ENCODE data around the gene NEUROD6. TPM values are rescaled to one million over a fixed set of nuclear protein-coding genes. Genes with fewer than 3 reads are reported as not detected.

Gene NEUROD6
- total RNA-seq, 1 donor from 2014 or later, result not detected

GRCh38 chr7:31335884-31336201 is 4.7 kb downstream of the NEUROD6 start:
- DNase-seq (ENCODE audit: low read depth), result no peak
- TF ChIP-seq CTCF (conservative IDR thresholded peaks at IDR 0.05; ENCODE audit: low read depth, low read length), result no peak
- H3K4me3 ChIP-seq (ENCODE audit: low read depth, low read length), result no peak overlapping the region

GRCh38 chr7:31335161-31335856 is 5.2 kb downstream of the NEUROD6 start:
- DNase-seq (ENCODE audit: low read depth), result no peak
- TF ChIP-seq CTCF (conservative IDR thresholded peaks at IDR 0.05; ENCODE audit: low read depth, low read length), result no peak
- no peak overlapping the region for H3K4me3 ChIP-seq (ENCODE audit: low read depth, low read length)

GRCh38 chr7:31333291-31333690 is 7.2 kb downstream of the NEUROD6 start:
- no peak overlapping the region for H3K4me3 ChIP-seq (ENCODE audit: low read depth, low read length)
- TF ChIP-seq CTCF (conservative IDR thresholded peaks at IDR 0.05; ENCODE audit: low read depth, low read length), result no peak
- DNase-seq (ENCODE audit: low read depth), result no peak

GRCh38 chr7:31327071-31327470 is 13.5 kb downstream of the NEUROD6 start:
- DNase-seq (ENCODE audit: low read depth), result no peak
- H3K4me3 ChIP-seq (ENCODE audit: low read depth, low read length), result no peak overlapping the region
- TF ChIP-seq CTCF (conservative IDR thresholded peaks at IDR 0.05; ENCODE audit: low read depth, low read length), result no peak

DNA sequence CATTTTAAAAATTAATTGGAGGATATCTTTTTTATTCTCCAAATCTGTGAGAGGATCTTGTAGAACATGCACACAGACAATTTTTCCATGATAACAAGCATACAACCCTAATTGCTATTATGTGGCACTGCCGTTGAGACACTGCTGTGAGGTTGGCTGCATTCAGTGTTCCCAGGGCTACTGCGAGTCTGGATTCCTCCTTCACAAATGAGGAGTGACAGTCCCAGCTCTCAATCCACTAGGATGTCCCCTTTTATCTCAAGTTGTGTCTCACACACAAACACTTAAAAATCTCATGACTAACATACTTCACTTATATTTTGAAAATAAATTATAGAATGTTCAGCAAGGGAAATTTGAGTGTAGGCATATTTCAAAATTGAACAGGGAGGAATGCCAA is 14.1 kb downstream of the NEUROD6 start:
- no peak for TF ChIP-seq CTCF (conservative IDR thresholded peaks at IDR 0.05; ENCODE audit: low read depth, low read length)
- no peak for DNase-seq (ENCODE audit: low read depth)
- H3K4me3 ChIP-seq (ENCODE audit: low read depth, low read length), result no peak overlapping the region

DNA sequence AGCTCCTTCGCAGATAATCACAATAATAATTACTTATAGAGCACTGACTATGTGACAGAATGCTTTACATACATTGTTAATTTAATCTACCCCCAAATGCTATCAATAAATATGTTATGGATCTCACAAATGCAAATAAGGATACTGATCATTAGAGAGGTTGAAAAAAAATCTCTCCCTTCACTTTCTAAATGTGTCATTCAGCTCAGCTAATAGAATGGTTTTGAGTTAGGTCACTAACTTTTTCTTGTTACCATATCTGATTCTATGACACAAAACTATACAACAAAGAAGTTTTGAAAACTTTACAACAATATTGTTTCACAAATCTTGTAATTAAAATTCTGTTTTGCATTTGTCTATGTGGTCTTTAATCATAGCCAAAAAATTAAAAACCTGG is 17.4 kb downstream of the NEUROD6 start:
- DNase-seq (ENCODE audit: low read depth), result no peak
- no peak for TF ChIP-seq CTCF (conservative IDR thresholded peaks at IDR 0.05; ENCODE audit: low read depth, low read length)
- no peak overlapping the region for H3K4me3 ChIP-seq (ENCODE audit: low read depth, low read length)

- DNase-seq (ENCODE audit: low read depth), result no peak
- H3K4me3 ChIP-seq (ENCODE audit: low read depth, low read length), result no peak overlapping the region
- TF ChIP-seq CTCF (conservative IDR thresholded peaks at IDR 0.05; ENCODE audit: low read depth, low read length), result no peak
Observed at GRCh38 chr7:31320675-31321074, 19.9 kb downstream of the NEUROD6 start.

Measured in epithelial cell of proximal tubule (primary cell).